Astrocyte of the cerebellum (primary cell): ENCODE results near the gene MYO9B.

Source experiments
- DNase-seq: peaks from one replicate; pipeline ENCODE4 v3.0.0-alpha.2; 2011; ENCODE audit warnings: low read depth
- H3K4me3 ChIP-seq: 2 replicates; pipeline ENCODE4 v1.5.1; 2011; ENCODE audit warnings: mild to moderate bottlenecking, low read depth, low read length, moderate library complexity
- in situ Hi-C: cut with HindIII; loops from 2 replicates; pipeline ENCODE4 v1.10.0; 2017; ENCODE audit warnings: low sequenced_read_pairs
- TF ChIP-seq, protein P1 (sequence below): IDR thresholded peaks from 2 replicates; pipeline ENCODE4 v1.5.1; 2012; ENCODE audit warnings: low read length, low read depth, moderate library complexity, mild to moderate bottlenecking; ENCODE audit errors: missing control alignments

The MYO9B gene

DNA sequence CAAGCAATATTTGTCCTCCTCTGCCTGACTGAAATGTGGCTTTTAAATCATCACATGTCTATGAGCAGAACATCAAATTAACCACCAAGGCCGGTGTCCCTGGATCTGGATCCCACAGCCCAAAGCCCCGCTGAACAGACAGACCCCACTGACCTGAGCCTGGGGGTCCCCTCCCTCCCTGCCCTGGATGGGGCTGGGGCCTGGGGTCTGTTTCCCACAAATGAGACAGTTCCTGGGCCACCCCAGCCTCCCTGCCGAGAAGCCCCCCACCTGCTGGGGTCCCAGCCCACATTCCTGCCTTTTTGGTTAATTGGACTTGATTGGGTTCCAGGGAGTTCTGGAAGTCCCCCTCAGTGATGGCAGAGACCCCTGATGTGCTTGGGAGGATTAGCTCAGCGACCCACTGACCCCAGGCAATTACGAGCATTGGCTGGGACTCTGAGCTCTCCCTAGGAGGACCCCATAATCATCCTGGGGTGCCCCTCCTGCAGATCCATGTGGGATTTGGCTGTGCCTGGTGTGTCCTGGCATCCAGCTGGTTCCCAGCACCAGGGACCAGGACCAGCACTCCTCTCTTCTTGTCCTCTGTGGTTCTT lies 29.6 kb upstream of the MYO9B start:
- in situ Hi-C loops = no loop called here
- no peak overlapping the region for H3K4me3 ChIP-seq
- DNase-seq = no peak
- TF ChIP-seq, protein P1, sequence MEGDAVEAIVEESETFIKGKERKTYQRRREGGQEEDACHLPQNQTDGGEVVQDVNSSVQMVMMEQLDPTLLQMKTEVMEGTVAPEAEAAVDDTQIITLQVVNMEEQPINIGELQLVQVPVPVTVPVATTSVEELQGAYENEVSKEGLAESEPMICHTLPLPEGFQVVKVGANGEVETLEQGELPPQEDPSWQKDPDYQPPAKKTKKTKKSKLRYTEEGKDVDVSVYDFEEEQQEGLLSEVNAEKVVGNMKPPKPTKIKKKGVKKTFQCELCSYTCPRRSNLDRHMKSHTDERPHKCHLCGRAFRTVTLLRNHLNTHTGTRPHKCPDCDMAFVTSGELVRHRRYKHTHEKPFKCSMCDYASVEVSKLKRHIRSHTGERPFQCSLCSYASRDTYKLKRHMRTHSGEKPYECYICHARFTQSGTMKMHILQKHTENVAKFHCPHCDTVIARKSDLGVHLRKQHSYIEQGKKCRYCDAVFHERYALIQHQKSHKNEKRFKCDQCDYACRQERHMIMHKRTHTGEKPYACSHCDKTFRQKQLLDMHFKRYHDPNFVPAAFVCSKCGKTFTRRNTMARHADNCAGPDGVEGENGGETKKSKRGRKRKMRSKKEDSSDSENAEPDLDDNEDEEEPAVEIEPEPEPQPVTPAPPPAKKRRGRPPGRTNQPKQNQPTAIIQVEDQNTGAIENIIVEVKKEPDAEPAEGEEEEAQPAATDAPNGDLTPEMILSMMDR = no peak

DNA sequence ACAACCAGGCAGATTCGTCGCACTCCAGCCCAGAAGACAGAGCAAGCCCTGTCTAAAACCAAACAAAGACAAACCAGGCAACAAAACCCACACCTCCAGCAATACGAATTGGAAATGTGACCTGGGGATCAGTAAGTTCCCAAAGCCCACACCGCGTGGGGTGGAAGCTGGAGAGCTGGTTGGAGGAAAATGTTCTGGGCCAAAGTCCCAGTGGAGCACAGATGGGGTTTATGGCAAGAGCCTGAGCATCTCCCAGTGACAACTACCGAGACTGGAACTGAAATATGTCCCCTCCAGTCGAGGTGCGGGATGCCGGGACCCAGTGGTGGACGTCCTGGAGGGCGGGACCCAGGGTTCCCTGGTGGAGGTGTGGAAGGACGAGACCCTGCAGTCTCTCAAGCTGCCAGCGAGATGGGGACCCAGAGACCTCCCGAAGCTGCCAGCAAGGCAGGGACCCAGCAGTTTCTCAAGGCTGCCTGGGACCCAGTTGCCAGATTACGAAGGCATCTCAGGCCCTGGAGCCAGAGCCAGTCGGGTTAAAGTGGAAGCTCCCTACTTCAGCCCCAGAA lies 26.6 kb upstream of the MYO9B start:
- H3K4me3 ChIP-seq = no peak overlapping the region
- no peak for DNase-seq
- in situ Hi-C loops = no loop called here
- TF ChIP-seq, protein P1 = no peak

DNA sequence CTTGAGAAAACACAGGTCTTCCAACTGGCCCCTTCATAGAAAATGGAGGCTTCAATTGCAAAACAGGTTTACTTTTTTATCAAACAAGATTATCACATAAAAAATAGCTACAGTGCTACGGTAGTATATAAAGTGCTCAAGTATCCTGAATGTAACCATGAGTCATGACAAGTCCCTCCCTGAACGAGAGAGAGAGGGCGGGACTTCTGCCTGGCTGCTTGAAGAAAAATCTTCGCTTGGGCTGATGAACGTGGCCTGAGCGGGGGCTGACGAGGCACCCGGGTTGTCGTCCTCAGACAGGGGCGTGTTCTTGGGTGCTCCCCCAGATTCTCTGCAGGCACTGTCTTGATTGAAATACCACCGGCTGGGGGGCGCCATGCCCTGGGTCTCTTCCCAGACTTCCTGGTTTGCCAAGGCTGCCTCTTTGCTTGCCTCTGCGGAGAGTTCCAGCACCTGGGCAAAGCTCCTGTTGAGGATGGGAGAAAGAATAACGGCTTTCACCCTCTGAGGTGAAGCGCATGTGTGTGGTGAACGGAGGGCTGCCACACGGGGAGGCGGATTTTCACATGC lies 25.8 kb upstream of the MYO9B start:
- TF ChIP-seq, protein P1 = no peak
- no peak overlapping the region for H3K4me3 ChIP-seq
- no peak for DNase-seq
- in situ Hi-C loops = no loop called here

DNA sequence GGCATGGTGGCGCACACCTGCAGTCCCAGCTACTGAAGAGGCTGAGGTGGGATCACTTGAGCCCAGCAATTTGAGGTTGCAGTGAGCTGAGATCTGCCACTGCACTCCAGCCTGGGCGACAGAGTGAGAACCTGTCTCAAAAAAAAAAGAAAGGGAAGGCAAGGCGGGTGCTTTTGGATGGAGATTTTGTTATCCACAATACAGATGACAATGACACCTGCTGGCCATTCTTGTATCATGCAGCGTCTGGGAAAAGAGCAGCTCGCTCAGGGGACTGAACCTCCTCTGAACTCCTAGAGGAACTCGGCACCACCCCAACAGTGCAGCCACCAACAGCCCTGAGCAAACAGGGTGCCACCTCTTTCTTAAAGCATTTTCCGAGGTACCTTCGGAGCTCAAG lies 23.1 kb upstream of the MYO9B start:
- no peak overlapping the region for H3K4me3 ChIP-seq
- TF ChIP-seq, protein P1 = peak; percentile 71
- in situ Hi-C loops = no loop called here
- DNase-seq = no peak

DNA sequence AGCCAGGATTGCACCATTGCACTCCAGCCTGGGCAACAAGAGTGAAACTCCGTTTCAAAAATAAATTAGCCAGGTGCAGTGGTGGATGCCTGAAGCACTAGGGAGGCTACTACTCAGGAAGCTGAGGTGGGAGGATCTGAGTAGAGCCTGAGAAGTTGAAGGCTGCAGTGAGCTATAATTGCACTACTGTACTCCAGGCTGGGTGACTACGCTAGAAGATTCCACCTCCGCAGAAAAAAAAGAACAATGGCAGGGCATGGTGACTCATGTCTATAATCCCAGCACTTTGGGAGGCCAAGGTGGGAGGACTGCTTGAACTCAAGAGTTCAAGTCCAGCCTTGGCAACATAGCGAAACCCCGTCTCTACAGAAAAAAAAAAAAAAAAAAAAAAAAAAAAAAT lies 20.8 kb upstream of the MYO9B start:
- TF ChIP-seq, protein P1 = no peak
- no peak for DNase-seq
- in situ Hi-C loops = no loop called here
- H3K4me3 ChIP-seq = no peak overlapping the region

DNA sequence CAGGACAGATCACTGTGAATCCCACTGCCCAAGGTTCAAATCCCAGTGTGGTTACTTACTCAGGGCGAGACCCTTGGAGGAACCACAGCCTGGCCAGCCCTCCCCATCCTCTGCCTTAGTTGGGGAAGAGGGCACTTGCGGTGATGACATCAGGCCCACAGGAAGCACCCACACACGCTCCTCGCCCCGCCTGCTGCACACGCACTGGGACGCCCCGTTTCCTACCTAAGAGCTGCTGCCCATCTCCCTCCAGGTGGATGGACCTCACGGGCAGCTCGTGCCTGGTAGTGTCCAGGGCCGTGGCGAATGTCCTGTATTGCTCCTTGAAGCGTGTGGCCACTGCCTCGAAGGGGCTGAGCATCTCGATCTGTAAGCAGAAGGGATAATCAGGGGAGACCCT lies 19.9 kb upstream of the MYO9B start:
- in situ Hi-C loops = no loop called here
- no peak overlapping the region for H3K4me3 ChIP-seq
- TF ChIP-seq, protein P1 = no peak
- no peak for DNase-seq
